Heart left ventricle (tissue), 16 donors: Measurements from ENCODE around the gene IGFN1. TPM values are rescaled to one million over a fixed set of nuclear protein-coding genes. Genes with fewer than 3 reads are reported as not detected.

Source experiments
- ATAC-seq, 4 donors: fragments of 200-7000 bp; cut with Tn5 transposase; one replicate each; pipeline ENCODE4 v1.9.1; 2020 to 2022; ENCODE audit warnings: moderate library complexity in 4 of 4, mild to moderate bottlenecking in 3 of 4, moderate number of reproducible peaks in 1 of 4
- DNase-seq, 5 donors: peaks; one replicate each; pipeline ENCODE4 v3.0.0-alpha.2; 2020
- H3K27ac ChIP-seq, 12 donors: fragments of 200-600 bp; sonication (generic) in 4 of 12; one replicate each; pipeline versions ENCODE4 v1.5.0 to v1.8.0; 2016 to 2022; ENCODE audit warnings: mild to moderate bottlenecking in 2 of 12
- H3K27me3 ChIP-seq, 9 donors: fragments of 200-600 bp; sonication (generic) in 2 of 9; one replicate each; pipeline versions ENCODE4 v1.5.1 to v1.8.0; 2016 to 2022; ENCODE audit warnings: mild to moderate bottlenecking in 3 of 9
- H3K36me3 ChIP-seq, 9 donors: fragments of 200-600 bp; sonication (generic) in 2 of 9; one replicate each; pipeline versions ENCODE4 v1.5.0 to v1.8.0; 2018 to 2022; ENCODE audit warnings: mild to moderate bottlenecking in 2 of 9
- H3K4me1 ChIP-seq, 12 donors: fragments of 200-600 bp; sonication (generic) in 4 of 12; one replicate each; pipeline versions ENCODE4 v1.5.0 to v1.8.0; 2016 to 2022; ENCODE audit warnings: mild to moderate bottlenecking in 3 of 12
- H3K4me3 ChIP-seq, 12 donors: fragments of 200-600 bp; sonication (generic) in 4 of 12; one replicate each; pipeline versions ENCODE4 v1.5.0 to v1.8.0; 2017 to 2022; ENCODE audit warnings: mild to moderate bottlenecking in 9 of 12, moderate library complexity in 4 of 12
- H3K9me3 ChIP-seq, 12 donors: fragments of 200-600 bp; sonication (generic) in 4 of 12; one replicate each; pipeline versions ENCODE4 v1.5.0 to v1.8.0; 2016 to 2022; ENCODE audit warnings: mild to moderate bottlenecking in 1 of 12
- CTCF ChIP-seq, 12 donors: fragments of 200-600 bp; sonication (generic) in 4 of 12; IDR thresholded peaks; one replicate each; pipeline versions ENCODE4 v1.5.0 to v1.8.0; 2018 to 2022; ENCODE audit warnings: antibody characterized with exemption in 12 of 12, mild to moderate bottlenecking in 5 of 12
- POLR2A ChIP-seq, 2 donors: fragments of 450-650 bp; IDR thresholded peaks; one replicate each; pipeline ENCODE4 v1.6.1; 2017; ENCODE audit warnings: antibody characterized with exemption in 2 of 2, mild to moderate bottlenecking in 2 of 2, moderate library complexity in 2 of 2
- WGBS, 4 donors: extraction: QIAGEN DNeasy Blood & Tissue Kit in 2 of 4; methylation state at CpG; one replicate each; pipeline versions ENCODE4 v1.1.5 to v1.1.7; 2013 to 2018; 5-methylcytosine and 5-hydroxymethylcytosine counted together
- intact Hi-C, 10 donors: fragments of 100-400 bp; cut with DNase I; formaldehyde crosslinking; loops; one replicate each; pipeline versions ENCODE4 v1.11.1 to v1.14.2; 2022
- polyA plus RNA-seq, 2 donors: library from polyadenylated mRNA; stranded (reverse); fragments of 200-250 nt; gene quantifications; one replicate each; pipeline ENCODE4 v1.2.3, GENCODE V29; 2013
- total RNA-seq, 9 donors: library from RNA; depleted of rRNA in 2 of 9; stranded (reverse); fragments of >200 nt in 2 of 9; fragmentation: NEBNext Ultra II Directional in 3 of 9; extraction: Animal tissue kit (Norgen Biotek cat#: 25700) in 3 of 9; gene quantifications; one replicate each; pipeline versions ENCODE4 v1.1.0 to v1.2.4, GENCODE V29; 2016 to 2023
- donor health status: ischemic (EF 13 %, LVEDD 7.1; RV severe dilation, severe dysfunction).
- donor health status: healthy with polysubstance abuse.
- donor health status: DM: no; HTN: yes; CAD: no.
- donor health status: DM: no; HTN: no; CAD: no.
- donor health status: ischemic (EF 25% LVEDD 6.9; RV normal size, moderate dysfunction).
- donor health status: ischemic (EF 25% LVEDD 5.7; RV mildly dilated, moderate dysfunction).
- donor health status: healthy.
- donor health status: DM: yes; HTN: yes; CAD: no.
- donor health status: ischemic (EF 35%, LVEDD 5.7; RV mildly dilated, moderate dysfunction).
- donor health status: nonischemic (EF 11% LVEDD 7.7; RV severe dilation, severe dysfunction).
- donor health status: DM: yes; HTN: yes; CAD: no.
- donor health status: PGD.
- donor health status: ischemic (EF 29% LVEDD 5.4; RV normal size, mild dysfunction).
- donor health status: nonischemic (EF 23%, LVEDD 6.1; RV moderate dilation, normal function).

The IGFN1 gene
- total and polyA plus RNA-seq, 11 donors, result 0.03 to 0.04 TPM; not detected in 9

- DNase-seq (no peak), ATAC-seq (no peak)
- H3K36me3 ChIP-seq, result no peaks in the 10 kb centered on the region
- no peaks in the 10 kb centered on the region for H3K27me3 ChIP-seq
- 74 to 90% (median 78%) methylated on average over 7 to 10 of the region's 10 CpGs for WGBS, 4 donors
- intact Hi-C loops, result loop anchor here in 8 of 10 donors (5.0 to 10.0 kb wide), 4 partner anchors 97 to 264 kb away; no protein-coding TSS in a partner anchor
- no peaks in the 10 kb centered on the region for H3K9me3 ChIP-seq
- no peak overlapping the region for H3K4me3 ChIP-seq
- no peak for TF ChIP-seq CTCF (IDR thresholded peaks at IDR 0.05)
- TF ChIP-seq POLR2A (IDR thresholded peaks at IDR 0.05), result no peak
- no peak overlapping the region for H3K27ac ChIP-seq
- H3K4me1 ChIP-seq, result no peaks in the 10 kb centered on the region
Measured at GRCh38 chr1:201250326-201251011, 59.8 kb downstream of the IGFN1 start.

- Histone ChIP-seq H3K9me3 (no peaks in the 10 kb centered on the region), H3K4me1 (no peaks in the 10 kb centered on the region), H3K27ac (no peak overlapping the region), H3K36me3 (no peaks in the 10 kb centered on the region), H3K4me3 (no peak overlapping the region), H3K27me3 (no peaks in the 10 kb centered on the region)
- TF ChIP-seq POLR2A (IDR thresholded peaks at IDR 0.05) (no peak), CTCF (IDR thresholded peaks at IDR 0.05) (no peak)
- WGBS, 4 donors, result 85 to 92% (median 90%) methylated on average over 2 of the region's 2 CpGs
- DNase-seq (no peak), ATAC-seq (no peak)
- intact Hi-C loops, result loop anchor here in 8 of 10 donors (5.0 to 10.0 kb wide), 4 partner anchors 96 to 263 kb away; no protein-coding TSS in a partner anchor
Measured at GRCh38 chr1:201251411-201251810, 60.8 kb downstream of the IGFN1 start.

GRCh38 chr1:201251851-201252430 lies 61.3 kb downstream of the IGFN1 start:
- H3K27ac ChIP-seq, result no peak overlapping the region
- no peak for DNase-seq
- TF ChIP-seq POLR2A (IDR thresholded peaks at IDR 0.05), result no peak
- TF ChIP-seq CTCF (IDR thresholded peaks at IDR 0.05), result no peak
- no peaks in the 10 kb centered on the region for H3K9me3 ChIP-seq
- no peak for ATAC-seq
- H3K27me3 ChIP-seq, result no peaks in the 10 kb centered on the region
- H3K4me3 ChIP-seq, result no peak overlapping the region
- 78 to 84% (median 80%) methylated on average over 11 of the region's 11 CpGs for WGBS, 4 donors
- H3K4me1 ChIP-seq, result no peaks in the 10 kb centered on the region
- intact Hi-C loops, result loop anchor here in 8 of 10 donors (5.0 to 10.0 kb wide), 4 partner anchors 95 to 263 kb away; no protein-coding TSS in a partner anchor
- H3K36me3 ChIP-seq, result no peaks in the 10 kb centered on the region

- 73 to 95% (median 84%) methylated on average over 6 of the region's 6 CpGs for WGBS, 4 donors
- no peaks in the 10 kb centered on the region for H3K4me1 ChIP-seq
- TF ChIP-seq CTCF (IDR thresholded peaks at IDR 0.05) (no peak), POLR2A (IDR thresholded peaks at IDR 0.05) (no peak)
- peak in 1 of 4 donors; percentile 16 for ATAC-seq
- H3K36me3 ChIP-seq, result no peaks in the 10 kb centered on the region
- intact Hi-C loops, result loop anchor here in 8 of 10 donors (5.0 to 10.0 kb wide), 4 partner anchors 94 to 262 kb away; no protein-coding TSS in a partner anchor
- no peak overlapping the region for H3K4me3 ChIP-seq
- no peak overlapping the region for H3K27ac ChIP-seq
- no peaks in the 10 kb centered on the region for H3K9me3 ChIP-seq
- DNase-seq, result no peak
- no peaks in the 10 kb centered on the region for H3K27me3 ChIP-seq
Measured at GRCh38 chr1:201252944-201253371, 62.3 kb downstream of the IGFN1 start.
